Fibroblast of lung (primary cell): ENCODE measurements around the gene KHSRP. TPM values are rescaled to one million over a fixed set of nuclear protein-coding genes. Genes with fewer than 3 reads are reported as not detected.
"Not testable (repeated sequence)": the region's sequence is repeated elsewhere in the genome, so short reads cannot be mapped to it uniquely, and the experiment has no call there.

Experiments
- DNase-seq, 2 donors: peaks; one replicate each; pipeline versions ENCODE4 v3.0.0 to v3.0.0-alpha.2; 2010; ENCODE audit warnings: low read depth in 2 of 2
- H2AFZ ChIP-seq: 2 replicates; pipeline ENCODE4 v1.5.1; 2012; ENCODE audit warnings: low read length, control low read depth, inconsistent platforms
- H3K27ac ChIP-seq: 2 replicates; pipeline ENCODE4 v1.5.1; 2011; ENCODE audit warnings: low read length, control low read depth; ENCODE audit not compliant: insufficient read depth
- H3K27me3 ChIP-seq: 2 replicates; pipeline ENCODE4 v1.5.1; 2011; ENCODE audit warnings: mild to moderate bottlenecking, low read length; ENCODE audit not compliant: control insufficient read depth, insufficient read depth
- H3K36me3 ChIP-seq: 2 replicates; pipeline ENCODE4 v1.5.1; 2011; ENCODE audit warnings: low read length; ENCODE audit not compliant: control insufficient read depth, insufficient read depth
- H3K4me1 ChIP-seq: 2 replicates; pipeline ENCODE4 v1.5.1; 2011; ENCODE audit warnings: low read length; ENCODE audit not compliant: control insufficient read depth, insufficient read depth; ENCODE audit errors: extremely low read depth
- H3K4me2 ChIP-seq: 2 replicates; pipeline ENCODE4 v1.5.1; 2011; ENCODE audit warnings: low read length, control low read depth; ENCODE audit not compliant: insufficient read depth; ENCODE audit errors: extremely low read depth
- H3K4me3 ChIP-seq, 4 experiments: fragments of 200-600 bp in 1 of 4; sonication (generic) in 1 of 4; replicated peaks in 1 of 4; 2 replicates each; pipeline ENCODE4 v1.5.1; 2011 to 2016; ENCODE audit warnings: low read length in 4 of 4, low read depth in 3 of 4, mild to moderate bottlenecking in 3 of 4, control low read depth in 2 of 4, inconsistent platforms in 1 of 4, mixed read lengths in 1 of 4; ENCODE audit not compliant: insufficient read depth in 1 of 4; ENCODE audit errors: control extremely low read depth in 1 of 4
- H3K79me2 ChIP-seq: 2 replicates; pipeline ENCODE4 v1.5.1; 2012; ENCODE audit warnings: mild to moderate bottlenecking, low read length, inconsistent platforms; ENCODE audit not compliant: control insufficient read depth, insufficient read depth
- H3K9ac ChIP-seq: 2 replicates; pipeline ENCODE4 v1.5.1; 2011; ENCODE audit warnings: mild to moderate bottlenecking, low read length, control low read depth; ENCODE audit not compliant: insufficient read depth
- H3K9me3 ChIP-seq: 2 replicates; pipeline ENCODE4 v1.5.1; 2012; ENCODE audit warnings: low read depth, low read length; ENCODE audit not compliant: control insufficient read depth, insufficient read depth
- H4K20me1 ChIP-seq: 2 replicates; pipeline ENCODE4 v1.5.1; 2011; ENCODE audit warnings: low read length; ENCODE audit not compliant: control insufficient read depth, insufficient read depth; ENCODE audit errors: extremely low read depth
- EZH2 ChIP-seq: IDR thresholded peaks from 2 replicates; pipeline ENCODE4 v1.5.1; 2012; ENCODE audit warnings: low read length, control low read depth, mild to moderate bottlenecking; ENCODE audit errors: missing control alignments
- polyA plus RNA-seq, 2 donors: library from polyadenylated mRNA; depleted of rRNA in 1 of 2; stranded (reverse) in 1 of 2; unstranded in 1 of 2; fragments of >200 nt; gene quantifications; 2 replicates each; pipeline ENCODE4 v1.2.1, GENCODE V29; 2011 to 2012; ENCODE audit warnings: missing spikeins in 1 of 2
- total RNA-seq: library from RNA; depleted of rRNA; stranded (reverse); fragments of >200 nt; gene quantifications from 2 replicates; pipeline ENCODE4 v1.2.1, GENCODE V29; 2014
- TF ChIP-seq, protein P1 (sequence below), 2 donors: IDR thresholded peaks in 1 of 2; conservative IDR thresholded peaks in 1 of 2; 1 replicate in 1 of 2; 2 replicates in 1 of 2; pipeline ENCODE4 v1.5.1; 2011 to 2012; ENCODE audit warnings: low read length in 2 of 2, control low read depth in 1 of 2, inconsistent platforms in 1 of 2, low read depth in 1 of 2, mild to moderate bottlenecking in 1 of 2

The KHSRP gene
- total and polyA plus RNA-seq, 2 donors (not counting 1 experiment from before 2014, with no cell fraction given): 66.0 to 93.5 TPM

DNA sequence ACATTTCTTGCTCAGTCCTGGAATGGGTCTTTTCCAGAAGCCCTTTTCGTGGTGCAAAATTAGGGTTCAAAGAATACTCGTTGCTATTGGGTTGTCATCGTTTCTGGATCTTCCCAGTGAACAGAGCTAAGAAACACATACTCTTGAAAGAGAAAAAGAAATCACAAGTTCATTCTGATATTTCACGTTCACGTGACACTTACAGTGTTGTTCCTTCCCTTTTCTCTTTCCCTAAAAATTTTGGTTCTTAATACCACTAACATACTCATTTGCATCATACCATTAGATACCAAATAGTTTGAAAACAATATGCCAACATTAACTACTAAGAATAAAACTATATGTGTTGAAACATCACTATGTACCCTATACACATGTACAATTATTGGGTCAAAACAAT lies 18.2 kb downstream of the KHSRP start:
- no peaks in the 10 kb centered on the region for H3K27me3 ChIP-seq
- no peaks in the 10 kb centered on the region for H3K36me3 ChIP-seq
- no peaks in the 10 kb centered on the region for H4K20me1 ChIP-seq
- H3K9me3 ChIP-seq: no peaks in the 10 kb centered on the region
- no peak overlapping the region for H3K4me3 ChIP-seq
- TF ChIP-seq, protein P1, sequence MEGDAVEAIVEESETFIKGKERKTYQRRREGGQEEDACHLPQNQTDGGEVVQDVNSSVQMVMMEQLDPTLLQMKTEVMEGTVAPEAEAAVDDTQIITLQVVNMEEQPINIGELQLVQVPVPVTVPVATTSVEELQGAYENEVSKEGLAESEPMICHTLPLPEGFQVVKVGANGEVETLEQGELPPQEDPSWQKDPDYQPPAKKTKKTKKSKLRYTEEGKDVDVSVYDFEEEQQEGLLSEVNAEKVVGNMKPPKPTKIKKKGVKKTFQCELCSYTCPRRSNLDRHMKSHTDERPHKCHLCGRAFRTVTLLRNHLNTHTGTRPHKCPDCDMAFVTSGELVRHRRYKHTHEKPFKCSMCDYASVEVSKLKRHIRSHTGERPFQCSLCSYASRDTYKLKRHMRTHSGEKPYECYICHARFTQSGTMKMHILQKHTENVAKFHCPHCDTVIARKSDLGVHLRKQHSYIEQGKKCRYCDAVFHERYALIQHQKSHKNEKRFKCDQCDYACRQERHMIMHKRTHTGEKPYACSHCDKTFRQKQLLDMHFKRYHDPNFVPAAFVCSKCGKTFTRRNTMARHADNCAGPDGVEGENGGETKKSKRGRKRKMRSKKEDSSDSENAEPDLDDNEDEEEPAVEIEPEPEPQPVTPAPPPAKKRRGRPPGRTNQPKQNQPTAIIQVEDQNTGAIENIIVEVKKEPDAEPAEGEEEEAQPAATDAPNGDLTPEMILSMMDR (conservative IDR thresholded peaks at IDR 0.05 in 1 of 2, IDR thresholded peaks at IDR 0.05 in 1 of 2; ENCODE audit: low read depth in 1 of 2, low read length in 2 of 2): no peak
- no peak for TF ChIP-seq EZH2
- H3K4me2 ChIP-seq: no peak overlapping the region
- H3K9ac ChIP-seq: no peak overlapping the region
- H3K79me2 ChIP-seq: no peaks in the 10 kb centered on the region
- no peak overlapping the region for H2AFZ ChIP-seq
- no peaks in the 10 kb centered on the region for H3K4me1 ChIP-seq
- H3K27ac ChIP-seq: no peak overlapping the region
- no peak for DNase-seq

DNA sequence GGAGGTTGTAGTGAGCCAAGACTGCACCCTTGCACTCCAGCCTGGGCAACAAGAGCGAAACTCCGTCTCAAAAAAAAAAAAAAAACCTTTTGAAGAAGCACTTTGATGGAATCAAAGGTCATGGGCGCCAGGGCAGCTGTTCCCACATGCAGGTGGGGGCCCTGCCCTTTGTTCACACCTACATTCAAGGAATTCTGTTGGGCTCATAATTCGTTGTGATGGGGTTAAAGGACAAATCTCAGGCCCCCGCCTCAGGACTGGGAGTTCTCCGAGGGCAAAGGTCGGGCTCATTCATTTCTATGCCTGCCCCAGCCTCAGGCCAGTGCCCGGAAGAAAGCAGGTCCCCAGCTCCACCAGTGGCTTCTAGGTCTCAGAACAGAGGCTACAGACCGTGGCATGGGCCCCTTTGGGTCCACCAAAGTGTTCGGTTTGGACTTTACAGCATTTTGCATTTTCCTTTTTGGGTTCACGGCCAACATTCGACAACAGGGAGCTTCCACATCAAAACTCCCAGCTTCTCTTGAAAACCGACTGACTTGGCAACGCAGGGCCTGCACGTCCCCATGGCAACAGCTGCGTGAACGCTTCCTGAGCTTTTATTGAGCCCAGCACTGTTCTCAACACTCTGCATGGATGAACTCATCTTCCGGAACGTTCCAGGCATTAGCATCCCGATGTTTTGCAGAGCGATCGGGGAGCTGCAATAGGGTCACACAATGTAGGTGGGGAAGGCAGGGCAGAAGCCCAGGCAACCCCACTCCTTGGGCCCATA lies 21.6 kb downstream of the KHSRP start:
- H3K9me3 ChIP-seq: no peaks in the 10 kb centered on the region
- H2AFZ ChIP-seq: peak overlapping the region; percentile 5
- H4K20me1 ChIP-seq: no peaks in the 10 kb centered on the region
- no peak overlapping the region for H3K27ac ChIP-seq
- no peak overlapping the region for H3K4me3 ChIP-seq
- H3K36me3 ChIP-seq: no peaks in the 10 kb centered on the region
- H3K27me3 ChIP-seq: no peaks in the 10 kb centered on the region
- no peaks in the 10 kb centered on the region for H3K4me1 ChIP-seq
- H3K9ac ChIP-seq: no peak overlapping the region
- H3K79me2 ChIP-seq: no peaks in the 10 kb centered on the region
- DNase-seq: peak; percentile 64 to 76
- TF ChIP-seq EZH2: no peak
- TF ChIP-seq, protein P1 (conservative IDR thresholded peaks at IDR 0.05 in 1 of 2, IDR thresholded peaks at IDR 0.05 in 1 of 2; ENCODE audit: low read depth in 1 of 2, low read length in 2 of 2): no peak
- no peak overlapping the region for H3K4me2 ChIP-seq

DNA sequence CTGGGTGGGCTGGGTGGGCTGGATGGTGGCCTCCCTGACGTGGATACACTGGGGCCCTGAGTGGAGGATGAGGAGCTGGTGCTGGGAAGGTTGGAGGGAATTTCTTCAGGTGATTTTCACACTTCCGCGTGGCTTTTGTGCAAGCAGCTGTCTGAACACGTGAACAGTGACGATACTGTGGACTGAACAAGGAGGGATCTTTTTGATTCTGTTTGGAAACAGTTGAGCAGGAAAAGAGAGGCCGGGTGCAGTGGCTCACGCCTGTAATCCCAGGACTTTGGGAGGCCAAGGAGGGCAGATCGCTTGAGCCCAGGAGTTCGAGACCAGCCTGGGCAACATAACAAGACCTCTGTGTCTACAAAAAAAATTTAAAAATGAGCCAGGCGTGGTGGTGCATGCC lies 22.6 kb downstream of the KHSRP start:
- Histone ChIP-seq H4K20me1 (no peaks in the 10 kb centered on the region), H3K36me3 (no peaks in the 10 kb centered on the region), H3K27ac (no peak overlapping the region), H3K27me3 (no peaks in the 10 kb centered on the region), H3K4me2 (no peak overlapping the region), H3K79me2 (no peaks in the 10 kb centered on the region), H2AFZ (no peak overlapping the region), H3K4me3 (no peak overlapping the region), H3K4me1 (no peaks in the 10 kb centered on the region), H3K9ac (no peak overlapping the region), H3K9me3 (no peaks in the 10 kb centered on the region)
- TF ChIP-seq, protein P1 (conservative IDR thresholded peaks at IDR 0.05 in 1 of 2, IDR thresholded peaks at IDR 0.05 in 1 of 2; ENCODE audit: low read depth in 1 of 2, low read length in 2 of 2): no peak
- no peak for TF ChIP-seq EZH2
- DNase-seq: no peak

DNA sequence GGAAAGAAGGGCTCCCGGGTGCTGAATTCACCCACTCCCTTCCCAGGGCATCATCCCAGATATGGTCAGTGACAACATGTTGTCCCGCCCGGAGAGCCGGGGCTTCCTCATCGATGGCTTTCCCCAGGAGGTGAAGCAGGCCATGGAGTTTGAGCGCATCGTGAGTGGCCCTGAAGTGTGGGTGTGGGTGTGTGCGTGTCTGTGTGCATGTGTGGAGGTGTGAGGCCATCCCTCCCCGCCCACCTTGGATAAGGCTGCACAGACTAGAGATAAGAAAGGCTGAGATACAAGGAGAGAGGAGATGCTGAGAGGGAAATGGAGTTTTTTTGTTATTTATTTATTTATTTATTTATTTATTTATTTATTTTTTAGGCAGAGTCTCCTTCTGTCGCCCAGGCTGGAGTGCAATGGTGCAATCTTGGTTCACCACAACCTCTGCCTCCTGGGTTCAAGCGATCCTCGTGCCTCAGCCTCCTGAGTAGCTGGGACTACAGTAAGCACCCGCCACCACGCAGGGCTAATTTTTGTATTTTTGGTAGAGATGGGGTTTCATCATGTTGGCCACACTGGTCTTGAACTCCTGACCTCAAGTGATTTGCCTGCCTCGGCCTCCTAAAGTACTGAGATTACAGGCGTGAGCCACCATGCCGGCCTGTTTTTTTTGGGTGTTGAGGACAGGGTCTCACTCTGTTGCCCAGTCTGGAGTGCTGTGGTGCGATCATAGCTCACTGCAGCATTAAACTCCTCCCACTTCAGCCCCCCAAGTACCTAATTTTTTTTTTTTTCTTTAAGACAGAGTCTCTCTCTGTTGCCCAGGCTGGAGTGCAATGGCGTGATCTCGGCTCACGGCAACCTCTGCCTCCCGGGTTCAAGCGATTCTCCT lies 24.3 kb downstream of the KHSRP start:
- not testable (repeated sequence) for H3K27ac ChIP-seq, H3K4me3 ChIP-seq, H3K9me3 ChIP-seq, H3K79me2 ChIP-seq, H2AFZ ChIP-seq, H3K27me3 ChIP-seq, H4K20me1 ChIP-seq, H3K36me3 ChIP-seq, H3K4me2 ChIP-seq, H3K9ac ChIP-seq, H3K4me1 ChIP-seq, DNase-seq
